Nephron (organoid): ENCODE results near the gene LINGO4.

Experiments
- H3K27ac Mint-ChIP-seq, 3 experiments: 2 replicates each; pipeline ENCODE4 v1.8.0; 2020; ENCODE audit warnings: mixed read lengths in 3 of 3, mild to moderate bottlenecking in 2 of 3, moderate library complexity in 1 of 3
- H3K27me3 Mint-ChIP-seq: 2 replicates; pipeline ENCODE4 v1.8.0; 2021; ENCODE audit warnings: low read depth, mild to moderate bottlenecking, moderate library complexity, mixed read lengths
- H3K36me3 Mint-ChIP-seq: 2 replicates; pipeline ENCODE4 v1.8.0; 2020; ENCODE audit warnings: low read depth, mixed read lengths
- H3K4me1 Mint-ChIP-seq: 2 replicates; pipeline ENCODE4 v1.8.0; 2020; ENCODE audit warnings: mixed read lengths
- H3K4me3 Mint-ChIP-seq, 3 experiments: 2 replicates each; pipeline ENCODE4 v1.8.0; 2020; ENCODE audit warnings: mild to moderate bottlenecking in 3 of 3, mixed read lengths in 3 of 3, moderate library complexity in 2 of 3
- H3K9me3 Mint-ChIP-seq: 2 replicates; pipeline ENCODE4 v1.8.0; 2020; ENCODE audit warnings: mixed read lengths
- CTCF ChIP-seq, 3 experiments: fragments of 200-600 bp; sonication (generic); IDR thresholded peaks; one replicate each; pipeline ENCODE4 v1.5.0; 2021; ENCODE audit warnings: antibody characterized with exemption in 3 of 3; ENCODE audit not compliant: unreplicated experiment in 3 of 3

Gene LINGO4

GRCh38 chr1:151829352-151830046 is 24.3 kb upstream of the LINGO4 start:
- H3K27ac Mint-ChIP-seq, result peak overlapping the region; percentile 7 to 68 (median 22)
- H3K27me3 Mint-ChIP-seq, result peaks cover 13% of the 10 kb centered on the region
- no peaks in the 10 kb centered on the region for H3K36me3 Mint-ChIP-seq
- TF ChIP-seq CTCF (IDR thresholded peaks at IDR 0.05; ENCODE audit: unreplicated experiment in 3 of 3), result no peak
- H3K4me3 Mint-ChIP-seq, result peak overlapping the region in 1 of 3 experiments; percentile 26
- H3K4me1 Mint-ChIP-seq, result peaks cover 48% of the 10 kb centered on the region
- no peaks in the 10 kb centered on the region for H3K9me3 Mint-ChIP-seq

GRCh38 chr1:151828921-151829320 is 23.7 kb upstream of the LINGO4 start:
- Mint-ChIP-seq H3K27me3 (peaks cover 13% of the 10 kb centered on the region), H3K27ac (peak overlapping the region; percentile 7 to 68 (median 22)), H3K9me3 (no peaks in the 10 kb centered on the region), H3K36me3 (no peaks in the 10 kb centered on the region), H3K4me3 (peak overlapping the region in 1 of 3 experiments; percentile 26), H3K4me1 (peaks cover 49% of the 10 kb centered on the region)
- no peak for TF ChIP-seq CTCF (IDR thresholded peaks at IDR 0.05; ENCODE audit: unreplicated experiment in 3 of 3)

- no peak for TF ChIP-seq CTCF (IDR thresholded peaks at IDR 0.05; ENCODE audit: unreplicated experiment in 3 of 3)
- H3K27ac Mint-ChIP-seq, result no peak overlapping the region
- H3K9me3 Mint-ChIP-seq, result no peaks in the 10 kb centered on the region
- peaks cover 10% of the 10 kb centered on the region for H3K27me3 Mint-ChIP-seq
- no peaks in the 10 kb centered on the region for H3K36me3 Mint-ChIP-seq
- peaks cover 38% of the 10 kb centered on the region for H3K4me1 Mint-ChIP-seq
- no peak overlapping the region for H3K4me3 Mint-ChIP-seq
Measured at GRCh38 chr1:151827853-151828252, 22.6 kb upstream of the LINGO4 start.

- Mint-ChIP-seq H3K4me3 (no peak overlapping the region), H3K27me3 (peaks cover 14% of the 10 kb centered on the region), H3K9me3 (no peaks in the 10 kb centered on the region), H3K4me1 (peaks cover 37% of the 10 kb centered on the region), H3K27ac (no peak overlapping the region), H3K36me3 (no peaks in the 10 kb centered on the region)
- no peak for TF ChIP-seq CTCF (IDR thresholded peaks at IDR 0.05; ENCODE audit: unreplicated experiment in 3 of 3)
Measured at GRCh38 chr1:151825751-151826660, 20.8 kb upstream of the LINGO4 start.

GRCh38 chr1:151825204-151825603 is 20.0 kb upstream of the LINGO4 start:
- Mint-ChIP-seq H3K4me1 (peaks cover 37% of the 10 kb centered on the region), H3K27ac (peak overlapping the region in 1 of 3 experiments; percentile 46)

More at GRCh38 chr1:151825204-151825603, 20.0 kb upstream of the LINGO4 start:
- no peak overlapping the region for H3K4me3 Mint-ChIP-seq
- no peaks in the 10 kb centered on the region for H3K36me3 Mint-ChIP-seq
- H3K9me3 Mint-ChIP-seq, result no peaks in the 10 kb centered on the region
- no peak for TF ChIP-seq CTCF (IDR thresholded peaks at IDR 0.05; ENCODE audit: unreplicated experiment in 3 of 3)
- H3K27me3 Mint-ChIP-seq, result peaks cover 14% of the 10 kb centered on the region
